BE2C (cell line): ENCODE data around the gene RPS6KA2.

Experiments used
- DNase-seq: peaks from one replicate; pipeline ENCODE4 v3.0.0-alpha.2; 2020
- H3K27me3 ChIP-seq: fragments of 250-450 bp; sonication (Bioruptor Pico); 2 replicates; pipeline ENCODE4 v1.5.1; 2020; ENCODE audit warnings: mild to moderate bottlenecking
- H3K36me3 ChIP-seq: fragments of 250-450 bp; sonication (Bioruptor Pico); 2 replicates; pipeline ENCODE4 v1.5.1; 2020; ENCODE audit warnings: mild to moderate bottlenecking
- H3K4me1 ChIP-seq: fragments of 250-450 bp; sonication (Bioruptor Pico); 2 replicates; pipeline ENCODE4 v1.5.1; 2020
- H3K4me3 ChIP-seq: 2 replicates; pipeline ENCODE4 v1.5.1; 2011; ENCODE audit warnings: low read depth, low read length
- H3K9me3 ChIP-seq: fragments of 250-450 bp; sonication (Bioruptor Pico); 2 replicates; pipeline ENCODE4 v1.5.1; 2020
- CTCF ChIP-seq: IDR thresholded peaks from 2 replicates; pipeline ENCODE4 v1.5.1; 2012; ENCODE audit warnings: mild to moderate bottlenecking, low read depth, low read length

Gene RPS6KA2

DNA sequence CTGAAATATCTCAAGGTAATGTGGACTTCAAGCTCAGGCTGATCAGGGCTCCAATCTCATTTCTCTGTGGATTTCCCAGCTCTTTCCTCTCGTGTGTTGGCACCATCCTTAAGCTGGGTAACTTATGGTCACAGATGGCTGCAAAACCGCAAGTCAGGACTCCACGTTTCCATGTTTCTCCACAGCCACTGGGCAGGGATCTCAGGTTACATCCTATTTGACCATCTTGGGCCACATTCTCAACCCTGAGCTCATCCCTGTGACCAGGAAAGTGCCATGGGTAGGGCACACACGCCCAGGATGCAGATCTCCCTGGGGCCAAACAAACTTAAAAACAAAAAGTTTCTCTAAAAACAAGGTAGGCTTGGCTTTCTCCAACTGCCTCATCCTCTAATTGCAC, 15.4 kb downstream of the RPS6KA2 start:
- H3K4me1 ChIP-seq: peaks cover 2% of the 10 kb centered on the region
- no peak for TF ChIP-seq CTCF
- no peaks in the 10 kb centered on the region for H3K27me3 ChIP-seq
- no peaks in the 10 kb centered on the region for H3K36me3 ChIP-seq
- no peaks in the 10 kb centered on the region for H3K9me3 ChIP-seq
- H3K4me3 ChIP-seq: no peak overlapping the region
- no peak for DNase-seq

DNA sequence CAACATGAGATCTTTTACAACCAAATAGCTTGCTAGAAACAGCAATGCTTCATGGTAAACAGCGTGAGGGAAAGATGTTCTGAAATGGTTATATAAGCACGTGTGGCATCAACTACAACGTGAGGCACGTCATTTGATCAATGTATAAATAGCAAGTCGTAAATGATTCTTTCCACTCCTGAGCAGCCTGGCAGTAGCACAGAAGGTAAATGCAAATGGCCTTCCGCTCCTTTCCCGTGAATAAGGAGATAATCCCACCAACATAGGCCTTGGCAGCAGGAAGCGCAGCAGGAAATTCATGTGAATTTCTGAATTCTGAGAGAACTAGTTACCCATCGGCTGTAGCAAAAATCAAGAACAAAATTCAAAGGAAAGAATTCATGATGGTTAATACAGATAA, 17.0 kb downstream of the RPS6KA2 start:
- no peaks in the 10 kb centered on the region for H3K9me3 ChIP-seq
- H3K4me3 ChIP-seq: no peak overlapping the region
- no peak for TF ChIP-seq CTCF
- H3K4me1 ChIP-seq: peaks cover 7% of the 10 kb centered on the region
- H3K27me3 ChIP-seq: no peaks in the 10 kb centered on the region
- H3K36me3 ChIP-seq: no peaks in the 10 kb centered on the region
- DNase-seq: no peak

DNA sequence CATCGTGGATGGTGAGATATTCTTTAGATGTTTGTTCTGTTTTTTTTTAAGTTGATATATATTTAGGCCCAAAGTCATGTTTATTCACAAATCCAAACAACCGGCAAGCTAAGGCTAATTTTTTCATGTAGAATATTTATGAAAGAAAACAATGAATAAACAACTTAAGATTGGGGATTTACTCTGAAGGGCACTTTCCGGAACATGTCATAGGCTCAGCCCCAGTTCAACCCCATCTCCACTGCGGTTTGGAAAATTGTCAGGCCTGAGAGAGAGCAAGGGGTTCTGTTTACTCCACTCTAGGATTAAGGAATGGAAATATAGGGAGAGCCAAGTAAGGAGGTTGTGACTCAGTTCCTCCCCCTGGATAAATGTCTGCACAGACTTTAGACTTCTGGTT, 18.3 kb downstream of the RPS6KA2 start:
- H3K4me3 ChIP-seq: no peak overlapping the region
- H3K27me3 ChIP-seq: no peaks in the 10 kb centered on the region
- no peaks in the 10 kb centered on the region for H3K36me3 ChIP-seq
- no peak for TF ChIP-seq CTCF
- DNase-seq: no peak
- peaks cover 5% of the 10 kb centered on the region for H3K4me1 ChIP-seq
- H3K9me3 ChIP-seq: no peaks in the 10 kb centered on the region

GRCh38 chr6:166605752-166606151, 21.3 kb downstream of the RPS6KA2 start:
- peaks cover 5% of the 10 kb centered on the region; the same call in 1 of the 2 replicates for H3K4me1 ChIP-seq
- H3K27me3 ChIP-seq: no peaks in the 10 kb centered on the region
- no peak for DNase-seq
- H3K4me3 ChIP-seq: no peak overlapping the region
- no peaks in the 10 kb centered on the region for H3K9me3 ChIP-seq
- H3K36me3 ChIP-seq: no peaks in the 10 kb centered on the region
- no peak for TF ChIP-seq CTCF

DNA sequence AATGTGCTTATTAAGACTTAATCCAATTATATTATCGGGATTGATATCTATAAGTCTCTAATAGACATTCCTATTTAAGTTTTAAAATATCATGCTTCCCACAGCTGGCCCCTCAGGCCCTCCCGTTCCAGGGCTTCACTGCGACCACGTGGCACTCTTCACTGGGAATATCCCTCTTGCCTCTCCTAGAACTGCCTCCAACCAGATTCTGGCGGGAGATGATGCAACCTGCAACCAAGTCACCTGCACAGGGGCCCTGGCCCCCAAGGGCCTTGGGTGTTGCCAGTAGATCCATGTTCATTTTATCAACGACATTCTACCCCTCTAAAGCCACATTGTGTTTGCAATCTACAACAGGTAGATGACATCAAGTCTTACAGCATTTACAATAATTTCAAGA, 22.1 kb downstream of the RPS6KA2 start:
- Histone ChIP-seq H3K4me3 (no peak overlapping the region), H3K27me3 (no peaks in the 10 kb centered on the region), H3K9me3 (no peaks in the 10 kb centered on the region), H3K36me3 (no peaks in the 10 kb centered on the region), H3K4me1 (peaks cover 8% of the 10 kb centered on the region; the same call in 1 of the 2 replicates)
- no peak for TF ChIP-seq CTCF
- no peak for DNase-seq

- no peak for TF ChIP-seq CTCF
- H3K4me1 ChIP-seq: peaks cover 8% of the 10 kb centered on the region; the same call in 1 of the 2 replicates
- H3K27me3 ChIP-seq: no peaks in the 10 kb centered on the region
- H3K36me3 ChIP-seq: no peaks in the 10 kb centered on the region
- H3K9me3 ChIP-seq: no peaks in the 10 kb centered on the region
- H3K4me3 ChIP-seq: no peak overlapping the region
- DNase-seq: no peak
These were observed 22.7 kb downstream of the RPS6KA2 start for GRCh38 chr6:166604328-166604727.
